ENCODE data around the gene NKD2.
"Not testable (repeated sequence)": the region's sequence is repeated elsewhere in the genome, so short reads cannot be mapped to it uniquely, and the experiment has no call there.

NKD2 gene

GRCh38 chr5:1057485-1058082 is 49.0 kb downstream of the NKD2 start:
- TF ChIP-seq, protein P1, sequence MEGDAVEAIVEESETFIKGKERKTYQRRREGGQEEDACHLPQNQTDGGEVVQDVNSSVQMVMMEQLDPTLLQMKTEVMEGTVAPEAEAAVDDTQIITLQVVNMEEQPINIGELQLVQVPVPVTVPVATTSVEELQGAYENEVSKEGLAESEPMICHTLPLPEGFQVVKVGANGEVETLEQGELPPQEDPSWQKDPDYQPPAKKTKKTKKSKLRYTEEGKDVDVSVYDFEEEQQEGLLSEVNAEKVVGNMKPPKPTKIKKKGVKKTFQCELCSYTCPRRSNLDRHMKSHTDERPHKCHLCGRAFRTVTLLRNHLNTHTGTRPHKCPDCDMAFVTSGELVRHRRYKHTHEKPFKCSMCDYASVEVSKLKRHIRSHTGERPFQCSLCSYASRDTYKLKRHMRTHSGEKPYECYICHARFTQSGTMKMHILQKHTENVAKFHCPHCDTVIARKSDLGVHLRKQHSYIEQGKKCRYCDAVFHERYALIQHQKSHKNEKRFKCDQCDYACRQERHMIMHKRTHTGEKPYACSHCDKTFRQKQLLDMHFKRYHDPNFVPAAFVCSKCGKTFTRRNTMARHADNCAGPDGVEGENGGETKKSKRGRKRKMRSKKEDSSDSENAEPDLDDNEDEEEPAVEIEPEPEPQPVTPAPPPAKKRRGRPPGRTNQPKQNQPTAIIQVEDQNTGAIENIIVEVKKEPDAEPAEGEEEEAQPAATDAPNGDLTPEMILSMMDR (IDR thresholded peaks at IDR 0.05; ENCODE audit: borderline replicate concordance, control extremely low read depth, extremely low read depth, insufficient read depth, missing control alignments), result no peak
- DNase-seq (ENCODE audit: low spot score), result no peak
- in situ Hi-C loops (cut with MboI; ENCODE audit: low sequenced_read_pairs, unreplicated experiment), result no loop called here

- in situ Hi-C loops (cut with MboI; ENCODE audit: low sequenced_read_pairs, unreplicated experiment), result no loop called here
- TF ChIP-seq, protein P1 (IDR thresholded peaks at IDR 0.05; ENCODE audit: borderline replicate concordance, control extremely low read depth, extremely low read depth, insufficient read depth, missing control alignments), result no peak
- no peak for DNase-seq (ENCODE audit: low spot score)
Measured at GRCh38 chr5:1058083-1058945, 49.7 kb downstream of the NKD2 start.

GRCh38 chr5:1058988-1059883 is 50.6 kb downstream of the NKD2 start:
- no peak for DNase-seq (ENCODE audit: low spot score)
- TF ChIP-seq, protein P1 (IDR thresholded peaks at IDR 0.05; ENCODE audit: borderline replicate concordance, control extremely low read depth, extremely low read depth, insufficient read depth, missing control alignments), result no peak
- in situ Hi-C loops (cut with MboI; ENCODE audit: low sequenced_read_pairs, unreplicated experiment), result no loop called here

- TF ChIP-seq, protein P1 (IDR thresholded peaks at IDR 0.05; ENCODE audit: borderline replicate concordance, control extremely low read depth, extremely low read depth, insufficient read depth, missing control alignments), result no peak
- no peak for DNase-seq (ENCODE audit: low spot score)
- in situ Hi-C loops (cut with MboI; ENCODE audit: low sequenced_read_pairs, unreplicated experiment), result no loop called here
Measured at GRCh38 chr5:1059884-1060263, 51.3 kb downstream of the NKD2 start.

DNA sequence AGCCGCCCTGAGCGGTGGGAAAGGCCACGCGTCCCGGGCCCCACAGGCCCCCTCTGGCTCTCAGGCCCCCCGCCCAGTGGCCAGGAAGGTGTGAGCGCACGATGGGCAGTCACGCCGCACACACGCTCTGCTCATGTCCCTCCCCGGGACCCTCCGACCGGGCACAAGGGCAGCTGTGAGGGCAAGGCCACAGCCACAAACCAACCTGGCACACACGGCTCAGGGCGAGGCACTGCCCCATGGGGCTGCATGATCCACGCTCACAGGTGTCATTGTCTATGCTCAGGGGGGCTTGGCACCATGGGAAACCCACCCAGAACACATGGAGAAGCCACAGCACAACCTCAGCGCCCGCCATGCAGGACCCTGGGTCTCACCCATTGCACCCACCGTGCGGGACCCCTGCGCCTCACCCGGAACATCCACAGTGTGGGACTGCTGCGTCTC is 52.0 kb downstream of the NKD2 start:
- TF ChIP-seq, protein P1 (IDR thresholded peaks at IDR 0.05; ENCODE audit: borderline replicate concordance, control extremely low read depth, extremely low read depth, insufficient read depth, missing control alignments), result no peak
- in situ Hi-C loops (cut with MboI; ENCODE audit: low sequenced_read_pairs, unreplicated experiment), result no loop called here
- DNase-seq (ENCODE audit: low spot score), result no peak

DNA sequence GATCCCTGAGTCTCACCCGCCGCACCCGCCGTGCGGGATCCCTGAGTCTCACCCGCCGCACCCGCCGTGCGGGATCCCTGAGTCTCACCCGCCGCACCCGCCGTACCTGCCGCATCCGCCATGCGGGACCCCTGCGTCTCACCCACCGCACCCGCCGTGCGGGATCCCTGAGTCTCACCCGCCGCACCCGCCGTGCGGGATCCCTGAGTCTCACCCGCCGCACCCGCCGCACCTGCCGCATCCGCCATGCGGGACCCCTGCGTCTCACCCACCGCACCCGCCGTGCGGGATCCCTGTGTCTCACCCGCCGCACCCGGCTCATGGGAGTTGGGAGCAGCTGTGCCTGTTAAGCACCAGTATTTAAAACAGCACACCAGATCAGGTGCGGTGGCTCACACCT is 52.7 kb downstream of the NKD2 start:
- DNase-seq (ENCODE audit: low spot score), result not testable (repeated sequence)

More for the DNA sequence above, 52.7 kb downstream of the NKD2 start:
- in situ Hi-C loops (cut with MboI; ENCODE audit: low sequenced_read_pairs, unreplicated experiment), result not testable (repeated sequence)

All from GM13976 (cell line).